Activated CD4-positive, CD25-positive, alpha-beta regulatory T cell treated with anti-CD3 and anti-CD28 coated beads, Interleukin-2, amount 50 U/mL, for 24 hours (primary cell): Measurements from ENCODE around the gene CNTN1.

Source experiments
- ATAC-seq, 2 donors: fragments of 150-1000 bp; cut with Tn5 transposase; one replicate each; pipeline ENCODE4 v1.10.0; 2021; ENCODE audit warnings: mild to moderate bottlenecking in 1 of 2, moderate library complexity in 1 of 2

Gene CNTN1

GRCh38 chr12:40691913-40692764, at the start of gene CNTN1:
CNTN1 (plus strand) TSS chr12:40692439.
- no peak for ATAC-seq

- no peak for ATAC-seq
Measured at GRCh38 chr12:40643506-40643905, 48.7 kb upstream of the CNTN1 start.

GRCh38 chr12:40643976-40644375, 48.3 kb upstream of the CNTN1 start:
- no peak for ATAC-seq

GRCh38 chr12:40644708-40645107, 47.5 kb upstream of the CNTN1 start:
- ATAC-seq = no peak

GRCh38 chr12:40645361-40645760, 46.9 kb upstream of the CNTN1 start:
- ATAC-seq = no peak

- ATAC-seq = no peak
Measured at GRCh38 chr12:40646456-40646855, 45.8 kb upstream of the CNTN1 start.

- no peak for ATAC-seq
Measured at GRCh38 chr12:40646911-40647310, 45.3 kb upstream of the CNTN1 start.

GRCh38 chr12:40647651-40648050, 44.6 kb upstream of the CNTN1 start:
- ATAC-seq = no peak

- no peak for ATAC-seq
Measured at GRCh38 chr12:40648519-40648918, 43.7 kb upstream of the CNTN1 start.

GRCh38 chr12:40650038-40650704, 42.1 kb upstream of the CNTN1 start:
- ATAC-seq = no peak

- no peak for ATAC-seq
Measured at GRCh38 chr12:40655451-40655850, 36.8 kb upstream of the CNTN1 start.

- no peak for ATAC-seq
Measured at GRCh38 chr12:40662366-40662765, 29.9 kb upstream of the CNTN1 start.

- no peak for ATAC-seq
Measured at GRCh38 chr12:40663781-40664180, 28.5 kb upstream of the CNTN1 start.

GRCh38 chr12:40668099-40668529, 24.1 kb upstream of the CNTN1 start:
- ATAC-seq = no peak

GRCh38 chr12:40672741-40673271, 19.4 kb upstream of the CNTN1 start:
- no peak for ATAC-seq

- ATAC-seq = no peak
Measured at GRCh38 chr12:40681148-40681547, 11.1 kb upstream of the CNTN1 start.

- ATAC-seq = no peak
Measured at GRCh38 chr12:40684986-40685385, 7.3 kb upstream of the CNTN1 start.

GRCh38 chr12:40688085-40688725, 4.0 kb upstream of the CNTN1 start:
- no peak for ATAC-seq

- ATAC-seq = no peak
Measured at GRCh38 chr12:40689576-40689975, 2.7 kb upstream of the CNTN1 start.

GRCh38 chr12:40692765-40693206, 547 bp downstream of the CNTN1 start:
- no peak for ATAC-seq

- ATAC-seq = no peak
Measured at GRCh38 chr12:40693207-40693821, 1.1 kb downstream of the CNTN1 start.

- ATAC-seq = no peak
Measured at GRCh38 chr12:40697566-40698259, 5.5 kb downstream of the CNTN1 start.
